GM23248 (cell line): ENCODE results near the gene FASLG. TPM values are rescaled to one million over a fixed set of nuclear protein-coding genes. Genes with fewer than 3 reads are reported as not detected.

Experiments used
- DNase-seq: peaks from one replicate; pipeline ENCODE4 v3.0.0-alpha.2; 2015
- H2AFZ ChIP-seq: fragments of 200-600 bp; sonication (generic); 2 replicates; pipeline ENCODE4 v1.6.1; 2016; ENCODE audit warnings: antibody characterized with exemption
- H3F3A ChIP-seq: fragments of 200-600 bp; sonication (generic); 2 replicates; pipeline ENCODE4 v1.6.1; 2016; ENCODE audit warnings: mild to moderate bottlenecking, antibody characterized with exemption, mixed run types; ENCODE audit not compliant: insufficient read depth
- H3K27ac ChIP-seq: fragments of 200-600 bp; sonication (generic); 2 replicates; pipeline ENCODE4 v1.5.1; 2016; ENCODE audit warnings: mild to moderate bottlenecking
- H3K27me3 ChIP-seq: fragments of 200-600 bp; sonication (generic); replicated peaks from 2 replicates; pipeline ENCODE4 v1.6.1; 2016; ENCODE audit warnings: mild to moderate bottlenecking; ENCODE audit not compliant: insufficient read depth
- H3K36me3 ChIP-seq: fragments of 200-600 bp; sonication (generic); 2 replicates; pipeline ENCODE4 v1.6.1; 2016; ENCODE audit warnings: low read depth, mild to moderate bottlenecking
- H3K4me1 ChIP-seq: fragments of 200-600 bp; sonication (generic); 2 replicates; pipeline ENCODE4 v1.6.1; 2016; ENCODE audit warnings: mild to moderate bottlenecking; ENCODE audit not compliant: insufficient read depth
- H3K4me2 ChIP-seq: fragments of 200-600 bp; sonication (generic); one replicate; pipeline ENCODE4 v1.6.1; 2016; ENCODE audit warnings: mild to moderate bottlenecking; ENCODE audit not compliant: unreplicated experiment
- H3K4me3 ChIP-seq: fragments of 200-600 bp; sonication (generic); 2 replicates; pipeline ENCODE4 v1.5.1; 2016; ENCODE audit warnings: mild to moderate bottlenecking
- H3K79me2 ChIP-seq: fragments of 200-600 bp; sonication (generic); 2 replicates; pipeline ENCODE4 v1.6.1; 2016; ENCODE audit warnings: mild to moderate bottlenecking; ENCODE audit not compliant: insufficient read depth
- H3K9ac ChIP-seq: fragments of 200-600 bp; sonication (generic); 2 replicates; pipeline ENCODE4 v1.6.1; 2016; ENCODE audit warnings: mild to moderate bottlenecking
- H3K9me2 ChIP-seq: fragments of 200-600 bp; sonication (generic); 2 replicates; pipeline ENCODE4 v1.6.1; 2016; ENCODE audit warnings: mixed run types, mild to moderate bottlenecking, moderate library complexity; ENCODE audit not compliant: insufficient read depth
- H3K9me3 ChIP-seq: fragments of 200-600 bp; sonication (generic); one replicate; pipeline ENCODE4 v1.6.1; 2017; ENCODE audit warnings: low read depth
- H4K20me1 ChIP-seq: fragments of 200-600 bp; sonication (generic); 2 replicates; pipeline ENCODE4 v1.6.0; 2016; ENCODE audit not compliant: insufficient read depth
- EZH2 ChIP-seq: fragments of 200-600 bp; sonication (generic); IDR thresholded peaks from 2 replicates; pipeline ENCODE4 v1.6.1; 2018; ENCODE audit warnings: antibody characterized with exemption, mild to moderate bottlenecking; ENCODE audit not compliant: insufficient read depth, poor library complexity, severe bottlenecking
- EZH2phosphoT487 ChIP-seq: fragments of 200-600 bp; sonication (generic); IDR thresholded peaks from 2 replicates; pipeline ENCODE4 v1.6.1; 2018; ENCODE audit warnings: antibody characterized with exemption, moderate library complexity, mild to moderate bottlenecking, low read depth; ENCODE audit not compliant: insufficient read depth
- WGBS, 2 experiments: methylation state at CpG; one replicate each; pipeline ENCODE4 v1.1.6; 2015 to 2017; ENCODE audit warnings: low lambda C conversion rate in 2 of 2, low coverage in 1 of 2; ENCODE audit errors: missing lambda C conversion rate in 2 of 2; 5-methylcytosine and 5-hydroxymethylcytosine counted together
- in situ Hi-C: fragments of 300-500 bp; cut with MboI; formaldehyde crosslinking; loops from 2 replicates; pipeline ENCODE4 v1.15.0; 2020
- polyA plus RNA-seq: library from polyadenylated mRNA; unstranded; fragments of >200 nt; fragmentation: Nextera tagmentation; extraction: Ambion mirVana; gene quantifications from 2 replicates; pipeline ENCODE4 v1.2.1, GENCODE V29; 2016
- small RNA-seq: library from RNA; depleted of rRNA; stranded (forward); fragments of <200 nt; gene quantifications from one replicate; pipeline ENCODE3, GENCODE V24; 2014; ENCODE audit warnings: low read depth, low replicate concordance
- total RNA-seq: library from RNA; depleted of rRNA; stranded (reverse); fragments of >200 nt; shearing (Covaris generic); gene quantifications from 2 replicates; pipeline ENCODE4 v1.2.3, GENCODE V29; 2014; rRNA removed

The FASLG gene
- total and polyA plus RNA-seq, 2 experiments from 2014 or later = not detected

GRCh38 chr1:172711558-172711957, 52.7 kb downstream of the FASLG start:
- H3K79me2 ChIP-seq = no peaks in the 10 kb centered on the region
- WGBS, 2 experiments = 73 to 84% methylated on average over 1 of the region's 1 CpG
- H3K4me1 ChIP-seq = no peaks in the 10 kb centered on the region
- in situ Hi-C loops = loop anchor here (25.0 kb wide), 1 partner anchor 699 kb away; no protein-coding TSS in a partner anchor
- H3K36me3 ChIP-seq = no peaks in the 10 kb centered on the region
- H2AFZ ChIP-seq = no peak overlapping the region
- H3K9ac ChIP-seq = no peak overlapping the region
- no peaks in the 10 kb centered on the region for H3F3A ChIP-seq
- H3K4me3 ChIP-seq = no peak overlapping the region
- H3K4me2 ChIP-seq = no peak overlapping the region
- no peaks in the 10 kb centered on the region for H3K9me2 ChIP-seq
- no peaks in the 10 kb centered on the region for H3K27me3 ChIP-seq
- no peak for DNase-seq
- no peaks in the 10 kb centered on the region for H3K9me3 ChIP-seq
- no peaks in the 10 kb centered on the region for H4K20me1 ChIP-seq
- no peak overlapping the region for H3K27ac ChIP-seq
- no peak for TF ChIP-seq EZH2
- no peak for TF ChIP-seq EZH2phosphoT487

DNA sequence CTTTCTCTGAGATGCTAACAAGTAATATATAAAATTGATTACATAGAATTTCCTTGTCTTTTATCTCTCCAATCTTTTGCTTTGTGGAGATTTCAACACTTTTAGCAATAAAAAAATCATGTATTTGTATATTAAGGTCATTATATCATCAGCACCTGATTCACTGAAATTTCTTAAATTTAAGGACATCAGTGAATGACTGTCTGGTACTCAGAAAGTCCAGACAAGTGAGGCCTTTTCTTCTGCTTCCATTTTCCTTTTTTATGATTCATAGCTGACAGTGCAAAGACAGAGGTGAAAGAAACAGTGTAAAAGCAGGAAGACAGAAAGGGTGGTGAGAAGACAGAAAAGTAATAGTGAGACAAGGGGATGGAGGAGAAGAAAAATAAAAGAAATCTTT, 54.6 kb downstream of the FASLG start:
- Histone ChIP-seq H3K4me1 (no peaks in the 10 kb centered on the region), H3K27me3 (no peaks in the 10 kb centered on the region), H3K79me2 (no peaks in the 10 kb centered on the region), H3F3A (peaks cover 4% of the 10 kb centered on the region; the same call in 1 of the 2 replicates), H3K9me2 (no peaks in the 10 kb centered on the region), H3K4me2 (no peak overlapping the region), H3K9ac (no peak overlapping the region), H4K20me1 (no peaks in the 10 kb centered on the region), H3K27ac (no peak overlapping the region), H2AFZ (no peak overlapping the region), H3K36me3 (no peaks in the 10 kb centered on the region), H3K4me3 (no peak overlapping the region), H3K9me3 (no peaks in the 10 kb centered on the region)
- no peak for DNase-seq
- in situ Hi-C loops = loop anchor here (25.0 kb wide), 1 partner anchor 701 kb away; no protein-coding TSS in a partner anchor
- no peak for TF ChIP-seq EZH2phosphoT487
- TF ChIP-seq EZH2 = no peak

Small RNAs within 50 kb of the gene (small RNA-seq; reads per million reads assigned to genes)
- not detected for gene RNU6-693P

Other genes with a start within 250 kb of the FASLG start
- gene C1orf105, start 238.4 kb upstream of the FASLG start, total RNA-seq = not detected in 2 replicates
- not detected in 2 replicates for gene C1orf105, start 238.4 kb upstream of the FASLG start, polyA plus RNA-seq
- gene PIGC, start 215.0 kb upstream of the FASLG start, total RNA-seq = 18.3 and 27.8 TPM in 2 replicates
- gene PIGC, start 215.0 kb upstream of the FASLG start, polyA plus RNA-seq = 29.3 and 32.7 TPM in 2 replicates
- gene SUCO, start 126.0 kb upstream of the FASLG start, total RNA-seq = 21.1 and 24.3 TPM in 2 replicates
- gene SUCO, start 126.0 kb upstream of the FASLG start, polyA plus RNA-seq = 12.4 and 12.9 TPM in 2 replicates